HCT116 (cell line): Measurements from ENCODE around the gene DPYD. TPM values are rescaled to one million over a fixed set of nuclear protein-coding genes. Genes with fewer than 3 reads are reported as not detected.

ENCODE experiments used
- ATAC-seq: fragments of 200-7000 bp; cut with Tn5 transposase; 2 replicates; pipeline ENCODE4 v1.9.1; 2020; ENCODE audit warnings: mild to moderate bottlenecking, moderate library complexity
- BruUV-seq: library from RNA; stranded (reverse); fragments of 400-500 nt; replicated peaks from 2 replicates; lab custom pipeline; 2021; lab: Mats Ljungman, UMichigan
- CTCF ChIA-PET: fragments of 300-600 bp; sonication (Branson Sonifier 250); formaldehyde crosslinking; loops from one replicate; lab custom pipeline; 2021; ENCODE audit warnings: antibody characterized with exemption; lab: Charles Lee
- POLR2A ChIA-PET: fragments of 300-600, 350-600 bp; sonication (Branson Sonifier 250); formaldehyde crosslinking; loops from one replicate; lab custom pipeline; 2021; ENCODE audit warnings: antibody characterized with exemption; lab: Charles Lee
- RAD21 ChIA-PET, 2 experiments: fragments of 300-600 bp; sonication (Branson Sonifier 250); formaldehyde crosslinking; loops; one replicate each; lab custom pipeline; 2023; ENCODE audit warnings: low total read pairs in 2 of 2; ENCODE audit not compliant: uncharacterized antibody in 2 of 2, unreplicated experiment in 2 of 2, low non-redundant PET in 1 of 2; lab: Charles Lee
- DNase-seq: peaks from one replicate; pipeline ENCODE4 v3.0.0-alpha.2; 2010; ENCODE audit warnings: low read depth, low spot score
- H2AFZ ChIP-seq: fragments of 200-600 bp; shearing (Covaris generic), sonication (generic); 2 replicates; pipeline ENCODE4 v1.6.1; 2017; ENCODE audit warnings: low read depth, mixed run types, mixed read lengths, antibody characterized with exemption, low read length; ENCODE audit not compliant: poor library complexity, severe bottlenecking
- H3K27ac ChIP-seq: 2 replicates; pipeline ENCODE4 v1.5.1; 2012; ENCODE audit warnings: low read depth, low read length
- H3K27me3 ChIP-seq: fragments of 200-600 bp; sonication (generic); 2 replicates; pipeline ENCODE4 v1.6.1; 2016; ENCODE audit warnings: mixed run types, low read length, mixed read lengths; ENCODE audit not compliant: insufficient read depth
- H3K36me3 ChIP-seq, 2 experiments: fragments of 200-500 bp in 1 of 2; fragments of 200-600 bp in 1 of 2; sonication (Bioruptor generic) in 1 of 2; sonication (generic) in 1 of 2; 2 replicates each; pipeline versions ENCODE4 v1.5.1 to v1.6.1; 2014 to 2016; ENCODE audit warnings: low read length in 2 of 2, inconsistent platforms in 1 of 2, mixed read lengths in 1 of 2, mixed run types in 1 of 2; ENCODE audit not compliant: insufficient read depth in 2 of 2, control insufficient read depth in 1 of 2
- H3K4me1 ChIP-seq, 2 experiments: fragments of 200-600 bp in 1 of 2; sonication (generic) in 1 of 2; 2 replicates each; pipeline versions ENCODE4 v1.5.1 to v1.6.1; 2012 to 2017; ENCODE audit warnings: low read length in 2 of 2, inconsistent platforms in 1 of 2, mild to moderate bottlenecking in 1 of 2, mixed read lengths in 1 of 2, mixed run types in 1 of 2, moderate library complexity in 1 of 2; ENCODE audit not compliant: insufficient read depth in 2 of 2, control insufficient read depth in 1 of 2
- H3K4me2 ChIP-seq: fragments of 200-600 bp; sonication (generic); 2 replicates; pipeline ENCODE4 v1.6.1; 2017; ENCODE audit warnings: mixed run types, low read length, mixed read lengths
- H3K4me3 ChIP-seq, 2 experiments: fragments of 200-600 bp in 1 of 2; sonication (generic) in 1 of 2; replicated peaks in 1 of 2; 2 replicates each; pipeline ENCODE4 v1.5.1; 2011 to 2016; ENCODE audit warnings: low read length in 2 of 2, control low read depth in 1 of 2, low read depth in 1 of 2, mild to moderate bottlenecking in 1 of 2, mixed read lengths in 1 of 2, mixed run types in 1 of 2
- H3K79me2 ChIP-seq: fragments of 200-600 bp; sonication (generic); 2 replicates; pipeline ENCODE4 v1.6.1; 2017; ENCODE audit warnings: mild to moderate bottlenecking, mixed run types, low read length, moderate library complexity, mixed read lengths; ENCODE audit not compliant: insufficient read depth
- H3K9ac ChIP-seq: fragments of 200-600 bp; sonication (generic); 2 replicates; pipeline ENCODE4 v1.6.1; 2016; ENCODE audit warnings: low read length, mixed read lengths
- H3K9me2 ChIP-seq: fragments of 200-600 bp; sonication (generic), shearing (Covaris generic); 2 replicates; pipeline ENCODE4 v1.6.1; 2017; ENCODE audit warnings: mixed run types, mild to moderate bottlenecking, moderate library complexity; ENCODE audit not compliant: insufficient read depth
- H3K9me3 ChIP-seq, 2 experiments: fragments of 200-500 bp in 1 of 2; fragments of 200-600 bp in 1 of 2; sonication (Bioruptor generic) in 1 of 2; sonication (generic) in 1 of 2; 2 replicates each; pipeline ENCODE4 v1.6.1; 2014 to 2017; ENCODE audit warnings: low read length in 2 of 2, mixed read lengths in 2 of 2, inconsistent platforms in 1 of 2, low read depth in 1 of 2, mild to moderate bottlenecking in 1 of 2, mixed run types in 1 of 2, moderate library complexity in 1 of 2; ENCODE audit not compliant: control insufficient read depth in 1 of 2, insufficient read depth in 1 of 2
- H4K20me1 ChIP-seq: fragments of 200-600 bp; sonication (generic), shearing (Covaris generic); 2 replicates; pipeline ENCODE4 v1.6.1; 2017; ENCODE audit warnings: mixed run types, mild to moderate bottlenecking, moderate library complexity; ENCODE audit not compliant: insufficient read depth
- CBX3 ChIP-seq: IDR thresholded peaks from 2 replicates; pipeline ENCODE4 v1.6.1; 2012; ENCODE audit warnings: low read depth
- CEBPB ChIP-seq: IDR thresholded peaks from 2 replicates; pipeline ENCODE4 v1.6.1; 2012; ENCODE audit warnings: low read depth
- EGR1 ChIP-seq: IDR thresholded peaks from 2 replicates; pipeline ENCODE4 v1.6.1; 2012; ENCODE audit warnings: low read depth
- ELF1 ChIP-seq: IDR thresholded peaks from 2 replicates; pipeline ENCODE4 v1.6.1; 2012; ENCODE audit warnings: low read depth, borderline replicate concordance
- FOSL1 ChIP-seq: IDR thresholded peaks from 2 replicates; pipeline ENCODE4 v1.6.1; 2012; ENCODE audit warnings: low read depth
- MAX ChIP-seq: IDR thresholded peaks from 2 replicates; pipeline ENCODE4 v1.6.1; 2012
- POLR2AphosphoS5 ChIP-seq: IDR thresholded peaks from 2 replicates; pipeline ENCODE4 v1.6.1; 2011; ENCODE audit warnings: mild to moderate bottlenecking, low read depth, low read length, moderate library complexity
- REST ChIP-seq: IDR thresholded peaks from 2 replicates; pipeline ENCODE4 v1.6.1; 2012; ENCODE audit warnings: low read depth
- SP1 ChIP-seq: IDR thresholded peaks from 2 replicates; pipeline ENCODE4 v1.6.1; 2012; ENCODE audit warnings: low read depth
- SRF ChIP-seq: IDR thresholded peaks from 2 replicates; pipeline ENCODE4 v1.6.1; 2012; ENCODE audit warnings: low read depth
- TCF7L2 ChIP-seq: IDR thresholded peaks from 2 replicates; pipeline ENCODE4 v1.7.0; 2011; ENCODE audit warnings: borderline replicate concordance, inconsistent platforms; ENCODE audit not compliant: insufficient read depth, insufficient read length; ENCODE audit errors: extremely low read depth
- YY1 ChIP-seq: IDR thresholded peaks from 2 replicates; pipeline ENCODE4 v1.6.1; 2011; ENCODE audit warnings: low read length, low read depth, moderate library complexity, mild to moderate bottlenecking; ENCODE audit not compliant: insufficient replicate concordance; ENCODE audit errors: extremely low read depth
- ZBTB33 ChIP-seq: IDR thresholded peaks from 2 replicates; pipeline ENCODE4 v1.6.1; 2011; ENCODE audit warnings: mild to moderate bottlenecking, low read length, moderate library complexity; ENCODE audit not compliant: insufficient replicate concordance; ENCODE audit errors: extremely low read depth
- intact Hi-C: fragments of 100-400 bp; cut with micrococcal nuclease; formaldehyde crosslinking; loops from 2 replicates; pipeline ENCODE4 v1.10.0; 2022
- total RNA-seq: library from RNA; stranded (reverse); gene quantifications from one replicate; pipeline ENCODE4 v1.2.1, GENCODE V29; 2021; ENCODE audit not compliant: unreplicated experiment

The DPYD gene
- total RNA-seq, 1 experiment from 2014 or later = 1.7 TPM

DNA sequence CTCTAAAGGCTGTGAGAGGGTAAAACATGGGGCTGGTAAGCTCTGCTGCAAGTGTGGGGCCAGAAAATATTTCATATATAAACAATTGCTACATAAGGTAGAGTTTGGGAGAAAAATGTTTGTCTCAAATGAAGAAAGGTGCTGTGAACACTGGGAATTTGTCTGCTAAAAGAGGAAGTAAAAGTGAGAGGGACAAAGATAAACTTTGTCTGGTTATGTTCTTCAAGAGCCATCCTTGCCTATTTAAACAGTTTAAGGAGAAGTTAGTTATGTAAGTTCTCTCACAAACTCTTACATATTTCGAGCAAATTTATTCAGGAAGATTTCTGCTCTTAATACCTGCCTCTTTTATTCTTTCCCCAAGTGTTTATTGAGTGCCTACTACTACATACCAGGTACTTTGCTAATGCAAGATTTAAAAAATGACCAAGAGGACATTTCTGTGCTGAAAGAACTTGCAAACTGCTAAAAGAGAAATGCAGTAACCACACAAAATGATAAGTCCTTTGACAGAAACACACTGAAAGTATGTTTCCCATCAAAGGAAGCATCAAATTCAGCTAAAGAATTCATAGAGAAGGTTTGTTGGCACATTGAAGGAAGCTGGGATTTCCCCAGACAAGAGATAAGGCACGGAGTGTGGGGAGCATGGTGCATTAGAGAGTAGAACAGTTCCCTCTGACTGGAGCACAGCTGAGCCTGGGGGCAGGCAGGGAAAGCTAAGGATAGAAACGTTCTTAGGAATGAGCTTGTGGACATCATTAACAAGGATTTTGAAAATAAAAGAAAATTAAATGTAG is 650.1 kb downstream of the DPYD start:
- no peak overlapping the region for H2AFZ ChIP-seq
- H3K36me3 ChIP-seq = no peaks in the 10 kb centered on the region
- peaks cover 0 to 6% of the 10 kb centered on the region in 2 experiments; a peak in 2 of 4 replicates for H3K4me1 ChIP-seq
- H3K27ac ChIP-seq = no peak overlapping the region
- H3K9me3 ChIP-seq = no peaks in the 10 kb centered on the region
- RAD21 ChIA-PET = no interaction called here
- H3K27me3 ChIP-seq = no peaks in the 10 kb centered on the region
- no peaks in the 10 kb centered on the region for H3K79me2 ChIP-seq
- intact Hi-C loops = no loop called here
- no peaks in the 10 kb centered on the region for H3K9me2 ChIP-seq
- ATAC-seq = no peak
- TF ChIP-seq EGR1 (no peak), SRF (no peak), TCF7L2 (no peak), ZBTB33 (no peak), YY1 (no peak), CEBPB (no peak), ELF1 (no peak), REST (no peak), FOSL1 (no peak), SP1 (no peak), CBX3 (no peak), MAX (no peak), POLR2AphosphoS5 (no peak)
- CTCF ChIA-PET = interaction anchor here (1.9 kb wide), 1 partner anchor 27 kb away, joined by 4 read pairs; no protein-coding TSS in a partner anchor
- H3K4me2 ChIP-seq = no peak overlapping the region
- no peak overlapping the region for H3K4me3 ChIP-seq
- H3K9ac ChIP-seq = no peak overlapping the region
- POLR2A ChIA-PET = no interaction called here
- DNase-seq = no peak
- no TSS peak for BruUV-seq
- H4K20me1 ChIP-seq = no peaks in the 10 kb centered on the region
